ENCODE results near the gene SPRR2E. TPM values are rescaled to one million over a fixed set of nuclear protein-coding genes. Genes with fewer than 3 reads are reported as not detected.
"Not testable (repeated sequence)": the region's sequence is repeated elsewhere in the genome, so short reads cannot be mapped to it uniquely, and the experiment has no call there.

The SPRR2E gene
- total RNA-seq, 1 donor from 2014 or later = not detected

- H3K4me3 ChIP-seq = no peak overlapping the region
- no peaks in the 10 kb centered on the region for H3K4me1 ChIP-seq
- H3K27me3 ChIP-seq = no peaks in the 10 kb centered on the region
- H3K36me3 ChIP-seq = no peaks in the 10 kb centered on the region
- TF ChIP-seq, protein P1, sequence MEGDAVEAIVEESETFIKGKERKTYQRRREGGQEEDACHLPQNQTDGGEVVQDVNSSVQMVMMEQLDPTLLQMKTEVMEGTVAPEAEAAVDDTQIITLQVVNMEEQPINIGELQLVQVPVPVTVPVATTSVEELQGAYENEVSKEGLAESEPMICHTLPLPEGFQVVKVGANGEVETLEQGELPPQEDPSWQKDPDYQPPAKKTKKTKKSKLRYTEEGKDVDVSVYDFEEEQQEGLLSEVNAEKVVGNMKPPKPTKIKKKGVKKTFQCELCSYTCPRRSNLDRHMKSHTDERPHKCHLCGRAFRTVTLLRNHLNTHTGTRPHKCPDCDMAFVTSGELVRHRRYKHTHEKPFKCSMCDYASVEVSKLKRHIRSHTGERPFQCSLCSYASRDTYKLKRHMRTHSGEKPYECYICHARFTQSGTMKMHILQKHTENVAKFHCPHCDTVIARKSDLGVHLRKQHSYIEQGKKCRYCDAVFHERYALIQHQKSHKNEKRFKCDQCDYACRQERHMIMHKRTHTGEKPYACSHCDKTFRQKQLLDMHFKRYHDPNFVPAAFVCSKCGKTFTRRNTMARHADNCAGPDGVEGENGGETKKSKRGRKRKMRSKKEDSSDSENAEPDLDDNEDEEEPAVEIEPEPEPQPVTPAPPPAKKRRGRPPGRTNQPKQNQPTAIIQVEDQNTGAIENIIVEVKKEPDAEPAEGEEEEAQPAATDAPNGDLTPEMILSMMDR (IDR thresholded peaks at IDR 0.05) = no peak
- no peaks in the 10 kb centered on the region for H3K9me3 ChIP-seq
- intact Hi-C loops (cut with DNase I) = no loop called here
- no peak for DNase-seq (ENCODE audit: low spot score in 2 of 2)
- H3K27ac ChIP-seq = no peak overlapping the region
Observed at GRCh38 chr1:153127296-153127695, 33.0 kb upstream of the SPRR2E start.

DNA sequence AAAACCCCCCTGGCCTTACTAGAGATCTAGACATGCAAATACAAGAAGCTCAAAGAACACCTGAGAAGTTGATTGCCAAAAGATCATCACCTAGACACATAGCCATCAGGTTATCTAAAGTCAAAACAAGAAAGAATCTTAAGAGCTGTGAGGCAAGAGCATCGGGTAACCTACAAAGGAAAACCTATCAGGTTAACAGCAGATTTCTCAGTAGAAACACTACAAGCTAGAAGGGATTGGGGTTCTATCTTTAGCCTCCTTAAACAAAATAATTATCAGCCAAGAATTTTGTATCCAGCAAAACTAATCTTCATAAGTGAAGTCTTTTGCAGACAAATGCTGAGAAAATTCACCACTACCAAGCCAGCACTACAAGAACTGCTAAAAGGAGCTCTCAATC lies 31.2 kb upstream of the SPRR2E start:
- intact Hi-C loops (cut with DNase I) = no loop called here
- DNase-seq (ENCODE audit: low spot score in 2 of 2) = no peak

GRCh38 chr1:153123793-153124192 lies 29.5 kb upstream of the SPRR2E start:
- H3K36me3 ChIP-seq; DNase-seq (ENCODE audit: low spot score in 2 of 2); H3K9me3 ChIP-seq; H3K27ac ChIP-seq; intact Hi-C loops (cut with DNase I); H3K4me1 ChIP-seq; H3K27me3 ChIP-seq; H3K4me3 ChIP-seq: not testable (repeated sequence)

More for the DNA sequence above, 31.2 kb upstream of the SPRR2E start:
- Histone ChIP-seq H3K4me3 (no peak overlapping the region), H3K27ac (no peak overlapping the region), H3K9me3 (no peaks in the 10 kb centered on the region), H3K27me3 (no peaks in the 10 kb centered on the region), H3K36me3 (no peaks in the 10 kb centered on the region), H3K4me1 (no peaks in the 10 kb centered on the region)
- TF ChIP-seq, protein P1 (IDR thresholded peaks at IDR 0.05) = no peak

GRCh38 chr1:153122831-153123421 lies 28.6 kb upstream of the SPRR2E start:
- intact Hi-C loops (cut with DNase I) = no loop called here
- H3K4me3 ChIP-seq = no peak overlapping the region
- TF ChIP-seq, protein P1 (IDR thresholded peaks at IDR 0.05) = no peak

GRCh38 chr1:153120945-153121344 lies 26.6 kb upstream of the SPRR2E start:
- Histone ChIP-seq H3K4me3 (no peak overlapping the region), H3K4me1 (no peaks in the 10 kb centered on the region), H3K27ac (no peak overlapping the region), H3K36me3 (no peaks in the 10 kb centered on the region), H3K27me3 (no peaks in the 10 kb centered on the region), H3K9me3 (no peaks in the 10 kb centered on the region)
- no peak for DNase-seq (ENCODE audit: low spot score in 2 of 2)
- intact Hi-C loops (cut with DNase I) = no loop called here
- TF ChIP-seq, protein P1 (IDR thresholded peaks at IDR 0.05) = no peak

More at GRCh38 chr1:153122831-153123421, 28.6 kb upstream of the SPRR2E start:
- no peaks in the 10 kb centered on the region for H3K4me1 ChIP-seq
- H3K27ac ChIP-seq = no peak overlapping the region
- H3K36me3 ChIP-seq = no peaks in the 10 kb centered on the region
- no peaks in the 10 kb centered on the region for H3K9me3 ChIP-seq
- DNase-seq (ENCODE audit: low spot score in 2 of 2) = no peak
- H3K27me3 ChIP-seq = no peaks in the 10 kb centered on the region

- intact Hi-C loops (cut with DNase I) = no loop called here
- H3K27ac ChIP-seq = no peak overlapping the region
- H3K27me3 ChIP-seq = no peaks in the 10 kb centered on the region
- H3K4me1 ChIP-seq = no peaks in the 10 kb centered on the region
- no peak overlapping the region for H3K4me3 ChIP-seq
- no peak for DNase-seq (ENCODE audit: low spot score in 2 of 2)
- TF ChIP-seq, protein P1 (IDR thresholded peaks at IDR 0.05) = no peak
- H3K9me3 ChIP-seq = no peaks in the 10 kb centered on the region
- no peaks in the 10 kb centered on the region for H3K36me3 ChIP-seq
Observed at GRCh38 chr1:153119491-153119971, 25.2 kb upstream of the SPRR2E start.

- H3K4me3 ChIP-seq; H3K9me3 ChIP-seq; H3K27me3 ChIP-seq; intact Hi-C loops (cut with DNase I); DNase-seq (ENCODE audit: low spot score in 2 of 2); H3K4me1 ChIP-seq; H3K27ac ChIP-seq; H3K36me3 ChIP-seq: not testable (repeated sequence)
Observed at GRCh38 chr1:153115264-153115663, 20.9 kb upstream of the SPRR2E start.
